ENCODE measurements around the gene MAPK1.

- TF ChIP-seq, protein P1, sequence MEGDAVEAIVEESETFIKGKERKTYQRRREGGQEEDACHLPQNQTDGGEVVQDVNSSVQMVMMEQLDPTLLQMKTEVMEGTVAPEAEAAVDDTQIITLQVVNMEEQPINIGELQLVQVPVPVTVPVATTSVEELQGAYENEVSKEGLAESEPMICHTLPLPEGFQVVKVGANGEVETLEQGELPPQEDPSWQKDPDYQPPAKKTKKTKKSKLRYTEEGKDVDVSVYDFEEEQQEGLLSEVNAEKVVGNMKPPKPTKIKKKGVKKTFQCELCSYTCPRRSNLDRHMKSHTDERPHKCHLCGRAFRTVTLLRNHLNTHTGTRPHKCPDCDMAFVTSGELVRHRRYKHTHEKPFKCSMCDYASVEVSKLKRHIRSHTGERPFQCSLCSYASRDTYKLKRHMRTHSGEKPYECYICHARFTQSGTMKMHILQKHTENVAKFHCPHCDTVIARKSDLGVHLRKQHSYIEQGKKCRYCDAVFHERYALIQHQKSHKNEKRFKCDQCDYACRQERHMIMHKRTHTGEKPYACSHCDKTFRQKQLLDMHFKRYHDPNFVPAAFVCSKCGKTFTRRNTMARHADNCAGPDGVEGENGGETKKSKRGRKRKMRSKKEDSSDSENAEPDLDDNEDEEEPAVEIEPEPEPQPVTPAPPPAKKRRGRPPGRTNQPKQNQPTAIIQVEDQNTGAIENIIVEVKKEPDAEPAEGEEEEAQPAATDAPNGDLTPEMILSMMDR (IDR thresholded peaks at IDR 0.05), result no peak
- TF ChIP-seq POLR2AphosphoS5 (IDR thresholded peaks at IDR 0.05), result no peak
Observed at GRCh38 chr22:21718499-21718898, 148.9 kb downstream of the MAPK1 start.

Measured in suprapubic skin (tissue), 3 donors.